ENCODE measurements around the gene MOK. TPM values are rescaled to one million over a fixed set of nuclear protein-coding genes. Genes with fewer than 3 reads are reported as not detected.

Gene MOK
- total RNA-seq, 4 donors from 2014 or later, result 38.6 to 57.7 (median 45.2) TPM

DNA sequence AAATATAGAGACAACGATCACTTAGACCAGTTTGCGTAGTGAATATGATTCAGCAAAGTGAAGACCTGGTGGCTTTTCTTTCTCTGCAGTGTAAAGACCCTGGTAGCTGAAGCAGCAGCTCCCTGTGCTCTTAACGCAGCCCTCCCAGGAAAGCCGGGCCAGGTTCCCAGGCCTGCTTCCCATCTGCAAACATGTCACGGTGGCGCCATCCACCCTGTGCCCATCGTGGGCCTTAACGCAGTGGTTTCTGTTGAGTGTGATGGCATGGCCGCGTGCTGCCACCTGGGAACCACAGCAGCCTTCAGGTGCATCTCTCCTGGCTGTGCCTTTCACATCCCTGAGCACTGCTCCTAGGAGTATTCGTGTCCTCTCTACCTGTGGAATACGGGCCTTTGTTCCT lies 93.7 kb downstream of the MOK start:
- no peak overlapping the region for H3K27ac ChIP-seq
- H3K36me3 ChIP-seq, result peaks cover 0 to 4% of the 10 kb centered on the region in 2 donors
- intact Hi-C loops (cut with DNase I), result no loop called here
- no peaks in the 10 kb centered on the region for H3K27me3 ChIP-seq
- H3K4me3 ChIP-seq (replicated peaks in 1 of 3), result no peak overlapping the region
- no peak for TF ChIP-seq POLR2A (IDR thresholded peaks at IDR 0.05)
- TF ChIP-seq, protein P1, sequence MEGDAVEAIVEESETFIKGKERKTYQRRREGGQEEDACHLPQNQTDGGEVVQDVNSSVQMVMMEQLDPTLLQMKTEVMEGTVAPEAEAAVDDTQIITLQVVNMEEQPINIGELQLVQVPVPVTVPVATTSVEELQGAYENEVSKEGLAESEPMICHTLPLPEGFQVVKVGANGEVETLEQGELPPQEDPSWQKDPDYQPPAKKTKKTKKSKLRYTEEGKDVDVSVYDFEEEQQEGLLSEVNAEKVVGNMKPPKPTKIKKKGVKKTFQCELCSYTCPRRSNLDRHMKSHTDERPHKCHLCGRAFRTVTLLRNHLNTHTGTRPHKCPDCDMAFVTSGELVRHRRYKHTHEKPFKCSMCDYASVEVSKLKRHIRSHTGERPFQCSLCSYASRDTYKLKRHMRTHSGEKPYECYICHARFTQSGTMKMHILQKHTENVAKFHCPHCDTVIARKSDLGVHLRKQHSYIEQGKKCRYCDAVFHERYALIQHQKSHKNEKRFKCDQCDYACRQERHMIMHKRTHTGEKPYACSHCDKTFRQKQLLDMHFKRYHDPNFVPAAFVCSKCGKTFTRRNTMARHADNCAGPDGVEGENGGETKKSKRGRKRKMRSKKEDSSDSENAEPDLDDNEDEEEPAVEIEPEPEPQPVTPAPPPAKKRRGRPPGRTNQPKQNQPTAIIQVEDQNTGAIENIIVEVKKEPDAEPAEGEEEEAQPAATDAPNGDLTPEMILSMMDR (IDR thresholded peaks at IDR 0.05), result no peak
- WGBS, 2 donors, result 97 to 99% methylated on average over 9 to 12 of the region's 12 CpGs
- no peak for DNase-seq
- H3K9me3 ChIP-seq, result no peaks in the 10 kb centered on the region
- peaks cover 22 to 26% of the 10 kb centered on the region in 2 donors for H3K4me1 ChIP-seq

DNA sequence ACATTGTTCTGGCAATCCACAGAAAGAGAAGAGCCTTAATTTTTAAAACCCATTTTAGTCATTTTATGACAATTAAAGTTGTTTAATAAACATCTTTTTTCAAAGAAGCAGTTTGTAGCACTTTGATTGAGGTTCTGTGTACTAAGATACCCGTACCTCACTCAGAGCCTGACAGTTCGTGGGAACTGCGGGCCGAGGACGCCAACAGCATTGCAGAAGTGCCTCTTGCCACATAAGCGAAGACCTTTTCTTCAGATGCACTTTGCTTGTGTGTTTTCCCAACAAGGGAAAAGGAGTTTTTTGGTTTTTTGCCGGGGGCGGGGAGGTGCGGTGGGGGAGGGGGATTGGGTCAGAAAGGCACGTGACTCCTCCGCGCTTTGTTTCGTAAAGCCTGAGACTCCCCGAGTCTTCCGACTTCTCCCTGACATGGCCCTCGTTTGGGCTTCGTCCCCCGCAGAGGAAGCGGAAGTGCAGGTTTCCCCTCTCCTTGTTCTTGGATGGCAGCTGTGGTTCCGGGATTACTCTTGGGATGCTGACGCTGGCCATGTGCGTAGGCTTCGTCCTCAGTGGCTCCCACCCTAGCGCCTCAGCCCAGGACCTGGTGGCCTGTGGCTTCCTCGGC lies 94.4 kb downstream of the MOK start:
- Histone ChIP-seq H3K4me3 (replicated peaks in 1 of 3) (no peak overlapping the region), H3K27me3 (no peaks in the 10 kb centered on the region), H3K27ac (no peak overlapping the region), H3K9me3 (no peaks in the 10 kb centered on the region), H3K36me3 (peaks cover 0 to 8% of the 10 kb centered on the region in 2 donors), H3K4me1 (peaks cover 15 to 19% of the 10 kb centered on the region in 2 donors)
- TF ChIP-seq, protein P1 (IDR thresholded peaks at IDR 0.05), result no peak
- no peak for TF ChIP-seq POLR2A (IDR thresholded peaks at IDR 0.05)
- 92 to 93% methylated on average over 25 of the region's 25 CpGs for WGBS, 2 donors
- no peak for DNase-seq
- intact Hi-C loops (cut with DNase I), result no loop called here

DNA sequence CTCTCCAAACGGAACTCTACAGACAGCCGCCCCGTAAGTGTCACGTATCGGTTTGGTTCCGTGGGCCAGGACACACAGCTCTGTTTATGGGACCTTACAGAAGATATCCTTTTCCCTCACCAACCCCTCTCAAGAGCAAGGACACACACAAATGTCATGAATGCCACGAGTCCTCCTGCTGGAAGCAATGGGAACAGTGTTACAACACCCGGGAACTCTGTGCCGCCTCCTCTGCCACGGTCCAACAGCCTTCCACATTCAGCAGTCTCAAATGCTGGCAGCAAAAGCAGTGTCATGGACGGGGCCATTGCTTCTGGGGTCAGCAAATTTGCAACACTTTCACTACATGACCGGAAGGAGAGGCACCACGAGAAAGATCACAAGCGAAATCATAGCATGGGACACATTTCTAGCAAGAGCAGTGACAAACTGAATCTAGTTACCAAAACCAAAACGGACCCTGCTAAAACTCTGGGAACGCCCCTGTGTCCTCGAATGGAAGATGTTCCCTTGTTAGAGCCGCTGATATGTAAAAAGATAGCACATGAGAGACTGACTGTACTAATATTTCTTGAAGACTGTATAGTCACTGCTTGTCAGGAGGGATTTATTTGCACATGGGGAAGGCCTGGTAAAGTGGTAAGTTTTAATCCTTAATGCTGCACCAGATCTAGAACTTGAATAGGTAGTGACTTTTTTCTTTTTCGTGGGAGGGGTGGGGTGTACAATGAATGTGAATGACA lies 95.6 kb downstream of the MOK start:
- intact Hi-C loops (cut with DNase I), result no loop called here
- Histone ChIP-seq H3K9me3 (no peaks in the 10 kb centered on the region), H3K27me3 (no peaks in the 10 kb centered on the region), H3K36me3 (peaks cover 9 to 10% of the 10 kb centered on the region in 2 donors), H3K27ac (peak overlapping the region; percentile 22 to 35 (median 30)), H3K4me1 (peaks cover 8 to 12% of the 10 kb centered on the region in 2 donors), H3K4me3 (replicated peaks in 1 of 3) (no peak overlapping the region)
- 52 to 63% methylated on average over 17 to 19 of the region's 19 CpGs for WGBS, 2 donors
- peak; percentile 87 to 92 for DNase-seq
- TF ChIP-seq, protein P1 (IDR thresholded peaks at IDR 0.05), result peak in 5 of 6 experiments; percentile 33 to 91 (median 75)
- no peak for TF ChIP-seq POLR2A (IDR thresholded peaks at IDR 0.05)

DNA sequence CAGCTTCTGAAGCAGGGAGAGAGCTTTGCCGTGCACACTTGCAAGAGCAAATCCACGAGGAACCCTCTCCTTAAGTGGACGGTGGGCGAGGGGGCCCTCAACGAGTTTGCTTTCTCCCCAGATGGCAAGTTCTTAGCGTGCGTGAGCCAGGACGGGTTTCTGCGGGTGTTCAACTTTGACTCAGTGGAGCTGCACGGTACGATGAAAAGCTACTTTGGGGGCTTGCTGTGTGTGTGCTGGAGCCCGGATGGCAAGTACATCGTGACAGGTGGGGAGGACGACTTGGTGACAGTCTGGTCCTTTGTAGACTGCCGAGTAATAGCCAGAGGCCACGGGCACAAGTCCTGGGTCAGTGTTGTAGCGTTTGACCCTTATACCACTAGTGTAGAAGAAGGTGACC lies 96.2 kb downstream of the MOK start:
- no peaks in the 10 kb centered on the region for H3K9me3 ChIP-seq
- H3K27me3 ChIP-seq, result no peaks in the 10 kb centered on the region
- H3K36me3 ChIP-seq, result peaks cover 13 to 14% of the 10 kb centered on the region in 2 donors
- H3K27ac ChIP-seq, result peak overlapping the region in 1 of 3 donors; percentile 30
- 89 to 91% methylated on average over 17 of the region's 17 CpGs for WGBS, 2 donors
- TF ChIP-seq POLR2A (IDR thresholded peaks at IDR 0.05), result no peak
- TF ChIP-seq, protein P1 (IDR thresholded peaks at IDR 0.05), result no peak
- no peak for DNase-seq
- no peak overlapping the region for H3K4me3 ChIP-seq (replicated peaks in 1 of 3)
- intact Hi-C loops (cut with DNase I), result no loop called here
- peaks cover 8 to 10% of the 10 kb centered on the region in 2 donors for H3K4me1 ChIP-seq

DNA sequence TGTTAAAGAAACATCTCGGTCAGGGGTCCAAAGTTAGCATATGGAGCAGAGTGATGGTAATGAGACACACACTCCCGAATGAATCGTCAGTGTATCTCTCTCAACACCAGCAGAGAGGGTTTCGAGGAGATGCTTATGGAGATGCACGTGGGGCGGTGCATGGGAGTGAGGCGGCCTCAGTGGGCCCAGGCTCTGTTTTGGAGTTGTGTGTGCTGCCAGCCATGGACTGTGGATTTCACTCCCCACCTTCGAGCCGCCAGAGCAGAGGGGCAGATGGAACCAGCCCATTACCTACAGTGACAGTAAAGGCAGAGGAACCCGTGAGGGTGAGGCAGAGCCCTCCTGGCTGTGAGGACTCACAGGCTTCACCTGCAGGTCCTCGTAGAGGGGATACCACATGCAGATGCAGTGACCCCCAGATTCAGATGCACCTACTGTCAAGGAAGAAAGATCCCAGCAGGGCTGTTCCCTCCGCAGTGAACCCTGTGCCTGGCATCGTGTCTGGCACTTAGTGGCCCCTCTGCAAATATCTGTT lies 97.1 kb downstream of the MOK start:
- intact Hi-C loops (cut with DNase I), result no loop called here
- Histone ChIP-seq H3K4me3 (replicated peaks in 1 of 3) (no peak overlapping the region), H3K27ac (no peak overlapping the region), H3K27me3 (no peaks in the 10 kb centered on the region), H3K9me3 (no peaks in the 10 kb centered on the region), H3K4me1 (peaks cover 8 to 10% of the 10 kb centered on the region in 2 donors), H3K36me3 (peaks cover 13 to 14% of the 10 kb centered on the region in 2 donors)
- no peak for TF ChIP-seq POLR2A (IDR thresholded peaks at IDR 0.05)
- TF ChIP-seq, protein P1 (IDR thresholded peaks at IDR 0.05), result no peak
- WGBS, 2 donors, result 96% methylated on average over 13 of the region's 13 CpGs
- DNase-seq, result no peak
